GM18868 (cell line): Measurements from ENCODE around the gene MCOLN1.

Experiments used
- ATAC-seq: cut with Tn5 transposase; IDR thresholded peaks from one replicate; pipeline ENCODE4 v1.9.1; 2021; ENCODE audit warnings: mild to moderate bottlenecking, moderate library complexity; ENCODE audit not compliant: unreplicated experiment

The MCOLN1 gene

DNA sequence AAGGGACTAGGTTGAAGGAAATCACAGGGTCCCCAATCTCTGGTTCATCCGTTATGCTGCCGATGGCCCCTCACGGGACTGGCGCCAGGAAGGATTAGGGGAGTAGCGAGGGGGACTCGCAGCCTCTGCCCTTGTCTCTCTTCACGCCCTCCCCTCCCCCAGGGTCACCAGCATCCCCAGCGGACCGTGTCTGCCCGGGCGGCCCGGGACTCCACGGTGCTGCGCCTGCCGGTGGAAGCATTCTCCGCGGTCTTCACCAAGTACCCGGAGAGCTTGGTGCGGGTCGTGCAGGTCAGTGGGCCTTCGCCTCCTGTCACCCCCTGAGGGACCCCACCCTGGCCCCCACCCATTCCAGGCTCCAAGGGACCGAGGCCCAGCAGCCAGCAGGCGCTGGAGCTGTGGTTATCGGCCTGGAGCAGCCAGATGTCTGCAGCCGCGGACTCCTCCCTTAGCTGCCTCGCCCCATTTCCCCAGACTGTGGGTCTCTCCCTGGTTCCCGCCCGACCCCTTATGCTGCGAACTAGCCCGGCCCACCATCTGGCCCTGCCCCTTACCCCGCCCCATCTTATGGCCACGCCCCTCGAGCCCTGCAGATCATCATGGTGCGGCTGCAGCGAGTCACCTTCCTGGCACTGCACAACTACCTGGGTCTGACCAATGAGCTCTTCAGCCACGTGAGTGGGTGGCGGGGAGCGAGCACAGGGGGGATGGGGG is 18.5 kb downstream of the MCOLN1 start:
- ATAC-seq = no peak

DNA sequence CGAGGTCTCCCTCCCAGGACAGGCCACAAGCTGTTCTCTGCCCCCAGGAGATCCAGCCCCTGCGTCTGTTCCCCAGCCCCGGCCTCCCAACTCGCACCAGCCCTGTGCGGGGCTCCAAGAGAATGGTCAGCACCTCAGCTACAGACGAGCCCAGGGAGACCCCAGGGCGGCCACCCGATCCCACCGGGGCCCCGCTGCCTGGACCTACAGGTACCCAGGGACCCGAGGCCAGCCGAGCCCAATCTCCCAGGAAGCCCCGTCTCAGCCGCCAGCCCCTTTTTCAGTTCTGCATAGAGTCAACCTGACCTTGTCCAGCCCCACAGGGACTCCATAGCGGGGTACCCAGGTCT is 19.0 kb downstream of the MCOLN1 start:
- ATAC-seq = no peak

DNA sequence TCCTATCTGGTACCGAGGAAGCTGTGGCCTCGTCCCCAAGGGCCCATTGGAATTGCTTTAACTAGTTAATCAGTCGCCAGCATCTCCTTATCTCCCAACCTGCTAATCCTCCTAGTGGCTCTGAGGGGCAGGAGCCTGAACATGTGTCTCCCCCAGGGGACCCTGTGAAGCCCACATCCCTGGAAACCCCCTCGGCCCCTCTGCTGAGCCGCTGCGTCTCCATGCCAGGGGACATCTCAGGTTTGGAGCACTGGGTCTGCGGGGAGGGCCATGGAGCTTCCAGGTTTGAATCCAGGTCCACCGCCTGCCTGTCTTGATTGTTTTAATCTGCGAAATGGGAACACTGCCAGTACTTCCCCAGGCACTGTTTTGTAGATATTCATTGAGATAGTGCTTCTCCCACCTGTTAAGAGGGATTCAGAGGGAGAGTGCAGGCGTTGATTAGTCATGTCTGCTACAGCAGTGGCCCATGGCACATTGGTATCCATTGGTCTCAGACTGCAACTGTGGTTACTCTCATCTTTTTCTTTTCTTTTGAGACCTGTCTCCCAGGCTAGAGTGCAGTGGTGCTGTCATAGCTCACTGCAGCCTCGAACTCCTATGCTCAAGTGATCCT is 19.5 kb downstream of the MCOLN1 start:
- ATAC-seq = no peak

DNA sequence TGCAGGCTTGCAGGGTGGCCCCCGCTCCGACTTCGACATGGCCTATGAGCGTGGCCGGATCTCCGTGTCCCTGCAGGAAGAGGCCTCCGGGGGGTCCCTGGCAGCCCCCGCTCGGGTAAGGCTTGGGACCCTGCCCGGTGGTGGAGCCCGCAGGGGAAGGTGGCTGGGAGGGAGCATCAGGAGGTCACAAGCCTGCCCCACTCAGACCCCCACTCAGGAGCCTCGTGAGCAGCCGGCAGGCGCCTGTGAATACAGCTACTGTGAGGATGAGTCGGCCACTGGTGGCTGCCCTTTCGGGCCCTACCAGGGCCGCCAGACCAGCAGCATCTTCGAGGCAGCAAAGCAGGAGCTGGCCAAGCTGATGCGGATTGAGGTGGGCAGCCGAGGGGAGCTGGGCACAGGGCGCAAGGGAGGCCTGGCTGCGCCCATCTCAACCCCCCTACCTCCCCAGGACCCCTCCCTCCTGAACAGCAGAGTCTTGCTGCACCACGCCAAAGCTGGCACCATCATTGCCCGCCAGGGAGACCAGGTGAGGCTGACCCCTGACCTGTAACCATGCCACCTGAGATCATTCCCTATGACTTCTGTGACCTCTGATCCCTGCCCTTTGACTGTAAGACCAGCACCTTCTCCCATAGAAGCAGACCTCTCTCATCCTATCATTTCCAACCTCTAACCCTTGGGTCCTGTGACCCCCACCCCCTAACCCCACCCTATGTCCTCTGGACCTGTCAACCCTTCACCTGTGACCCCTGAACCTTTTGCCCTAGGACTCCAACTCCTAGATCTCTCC is 20.3 kb downstream of the MCOLN1 start:
- no peak for ATAC-seq

DNA sequence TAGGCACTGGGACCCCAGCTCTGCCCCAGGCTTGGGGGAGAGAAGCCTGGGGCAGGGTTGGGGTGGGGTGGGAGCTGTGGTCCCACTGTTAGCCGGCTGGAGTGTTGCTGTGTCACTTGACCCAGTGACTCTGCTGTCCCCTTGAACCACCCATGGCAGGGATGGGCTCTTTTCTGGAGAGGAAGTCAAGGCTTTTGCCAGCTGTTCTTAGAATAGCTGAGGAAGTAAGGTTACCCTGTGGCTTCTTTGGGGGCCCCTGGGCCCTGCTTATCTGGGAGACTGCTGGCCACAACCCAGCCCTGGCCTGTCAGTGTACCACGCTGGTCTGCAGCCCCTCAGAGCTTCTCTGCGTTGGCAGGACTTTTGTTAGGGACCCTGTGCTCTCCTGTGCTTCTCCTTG is 22.2 kb downstream of the MCOLN1 start:
- ATAC-seq = no peak

DNA sequence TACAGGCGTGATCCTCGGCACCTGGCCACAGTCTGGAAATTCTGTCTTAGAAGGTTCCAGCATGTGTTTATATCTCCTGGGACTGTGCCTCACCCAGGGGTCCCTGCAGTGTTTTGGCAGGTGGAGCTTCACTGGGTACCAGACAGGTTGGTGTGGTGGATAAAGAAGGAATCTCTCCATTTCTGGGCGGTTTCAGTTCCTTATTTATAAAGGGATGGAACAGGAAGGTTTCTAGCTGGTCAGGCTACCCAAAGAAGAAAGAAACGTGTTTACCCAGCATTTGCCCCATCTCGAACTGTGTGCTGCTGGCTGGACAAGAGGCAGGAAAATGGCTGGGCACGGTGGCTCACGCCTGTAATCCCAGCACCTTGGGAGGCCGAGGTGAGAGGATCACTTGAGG is 22.9 kb downstream of the MCOLN1 start:
- no peak for ATAC-seq

DNA sequence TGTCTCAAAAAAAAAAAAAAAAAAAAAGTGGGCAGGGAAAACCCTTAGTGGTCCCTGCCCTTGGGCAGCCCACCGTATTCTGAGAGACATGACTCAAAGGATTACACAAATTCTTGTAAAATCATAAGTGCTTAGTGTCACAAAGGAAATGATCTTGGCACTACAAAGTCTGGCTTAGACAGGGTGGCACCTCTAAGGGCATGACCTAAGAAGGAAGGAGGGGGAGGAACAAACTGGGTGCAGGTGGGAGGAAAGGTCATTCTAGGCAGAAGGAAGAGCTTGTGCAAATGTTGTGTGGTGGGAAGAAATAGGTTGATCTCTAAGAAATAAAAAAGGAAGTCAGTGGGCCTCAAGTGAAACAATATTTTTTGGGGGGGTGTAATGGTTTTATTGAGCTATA is 23.5 kb downstream of the MCOLN1 start:
- no peak for ATAC-seq

DNA sequence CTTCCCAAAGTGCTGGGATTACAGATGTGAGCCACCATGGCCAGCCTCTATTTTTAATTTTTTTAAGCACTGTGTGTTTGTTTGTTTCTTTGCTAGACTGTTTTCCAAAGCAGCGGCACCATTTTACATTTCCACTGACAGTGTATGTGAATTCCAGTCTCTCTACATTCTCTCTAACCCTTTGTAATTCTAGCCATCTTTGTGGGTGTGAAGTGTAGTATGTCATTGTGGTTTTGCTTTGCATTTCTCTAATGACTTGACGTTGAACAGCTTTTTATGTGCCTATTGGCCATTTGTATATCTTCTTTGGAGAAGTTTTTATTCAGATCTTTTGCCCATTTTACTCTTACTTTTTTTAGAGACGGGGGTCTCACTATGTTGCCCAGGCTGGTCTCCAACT is 24.7 kb downstream of the MCOLN1 start:
- no peak for ATAC-seq

DNA sequence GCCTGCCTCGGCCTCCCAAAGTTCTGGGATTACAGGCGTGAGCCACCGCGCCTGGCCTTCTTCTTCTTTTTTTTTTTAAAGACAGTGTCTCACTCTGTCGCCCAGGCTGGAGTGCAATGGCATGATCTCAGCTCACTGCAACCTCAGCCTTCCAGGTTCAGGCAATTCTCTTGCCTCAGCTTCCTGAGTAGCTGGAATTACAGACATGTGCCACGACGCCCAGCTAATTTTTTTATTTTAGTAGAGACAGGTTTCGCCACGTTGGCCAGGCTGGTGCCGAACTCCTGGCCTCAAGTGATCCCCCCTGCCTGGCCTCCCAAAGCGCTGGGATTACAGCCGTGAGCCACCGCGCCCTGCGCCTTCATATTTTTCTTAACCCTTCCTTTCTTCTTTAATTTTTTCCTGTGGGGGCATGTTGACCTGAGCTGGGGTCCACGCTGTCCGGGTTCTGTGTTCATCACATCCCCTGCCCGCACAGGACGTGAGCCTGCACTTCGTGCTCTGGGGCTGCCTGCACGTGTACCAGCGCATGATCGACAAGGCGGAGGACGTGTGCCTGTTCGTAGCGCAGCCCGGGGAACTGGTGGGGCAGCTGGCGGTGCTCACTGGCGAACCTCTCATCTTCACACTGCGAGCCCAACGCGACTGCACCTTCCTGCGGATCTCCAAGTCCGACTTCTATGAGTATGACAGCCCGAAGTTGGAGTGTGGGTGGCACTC is 27.2 kb downstream of the MCOLN1 start:
- ATAC-seq = no peak

DNA sequence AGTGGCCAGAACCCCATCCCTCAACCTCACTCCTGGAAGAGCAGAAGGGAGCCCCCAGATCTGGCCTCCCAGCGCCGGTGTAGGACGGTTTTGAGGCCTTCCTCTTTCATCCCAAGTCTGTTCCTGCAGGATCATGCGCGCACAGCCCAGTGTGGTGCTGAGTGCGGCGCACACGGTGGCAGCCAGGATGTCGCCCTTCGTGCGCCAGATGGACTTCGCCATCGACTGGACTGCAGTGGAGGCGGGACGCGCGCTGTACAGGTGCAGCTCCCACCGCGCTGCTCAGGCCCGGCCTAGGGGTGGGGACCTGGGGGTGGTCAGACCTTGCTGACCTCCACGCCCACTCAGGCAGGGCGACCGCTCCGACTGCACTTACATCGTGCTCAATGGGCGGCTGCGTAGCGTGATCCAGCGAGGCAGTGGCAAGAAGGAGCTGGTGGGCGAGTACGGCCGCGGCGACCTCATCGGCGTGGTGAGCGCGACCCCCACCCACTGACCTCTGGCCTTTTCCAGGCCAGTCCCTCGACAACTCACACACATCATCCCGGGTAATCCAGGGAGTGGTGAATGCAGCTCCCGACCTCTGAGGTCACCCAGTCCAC is 27.8 kb downstream of the MCOLN1 start:
- no peak for ATAC-seq

DNA sequence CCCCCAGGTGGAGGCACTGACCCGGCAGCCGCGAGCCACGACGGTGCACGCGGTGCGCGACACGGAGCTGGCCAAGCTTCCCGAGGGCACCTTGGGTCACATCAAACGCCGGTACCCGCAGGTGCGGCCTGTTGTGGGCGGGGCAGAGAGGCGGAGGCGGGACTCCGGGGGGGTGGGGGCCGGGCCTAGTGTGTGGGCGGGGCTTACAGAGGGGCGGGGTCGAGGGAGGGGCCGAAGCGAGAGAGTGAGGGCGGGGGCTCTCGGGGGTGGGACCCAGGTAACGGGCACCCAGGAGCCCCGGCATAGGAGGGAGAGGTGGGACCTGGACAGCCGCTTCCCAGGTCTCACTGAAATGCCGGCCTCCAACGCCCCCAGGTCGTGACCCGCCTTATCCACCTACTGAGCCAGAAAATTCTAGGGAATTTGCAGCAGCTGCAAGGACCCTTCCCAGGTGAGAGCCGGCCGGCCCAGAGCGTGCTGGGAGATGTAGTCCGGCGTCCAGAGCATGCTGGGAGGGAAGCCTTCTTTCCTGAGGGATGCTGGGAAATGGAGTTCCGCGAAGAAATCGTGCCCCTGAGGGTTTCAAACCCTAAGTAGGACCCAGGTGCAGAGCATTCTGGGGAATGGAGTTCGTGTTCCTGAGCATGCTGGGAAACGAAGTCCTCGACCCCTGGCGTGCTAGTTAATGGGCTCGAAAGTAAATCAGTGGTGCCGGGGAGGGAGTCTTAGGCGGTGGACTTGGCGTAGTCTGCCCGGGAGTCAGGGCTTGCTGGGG is 28.8 kb downstream of the MCOLN1 start:
- ATAC-seq = no peak

DNA sequence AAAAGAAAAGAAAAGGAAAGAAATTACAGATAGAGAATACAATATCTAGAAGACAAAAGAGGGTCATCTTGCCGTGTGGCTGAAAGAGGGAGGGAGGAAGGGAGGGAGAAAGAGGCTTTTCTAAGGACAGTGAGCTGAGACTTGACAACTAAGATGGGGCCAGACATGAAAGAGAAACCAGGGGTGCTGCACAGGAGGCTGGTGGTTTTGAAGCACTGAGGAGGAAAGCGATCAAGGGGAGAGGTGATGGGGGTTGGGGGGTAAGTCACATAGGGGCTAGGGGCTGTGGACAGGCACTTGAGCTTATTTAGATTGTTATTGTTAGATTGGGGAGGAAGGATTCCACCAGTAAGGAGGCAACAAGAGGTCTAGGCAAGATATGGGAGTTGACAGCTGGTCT is 30.4 kb downstream of the MCOLN1 start:
- no peak for ATAC-seq

DNA sequence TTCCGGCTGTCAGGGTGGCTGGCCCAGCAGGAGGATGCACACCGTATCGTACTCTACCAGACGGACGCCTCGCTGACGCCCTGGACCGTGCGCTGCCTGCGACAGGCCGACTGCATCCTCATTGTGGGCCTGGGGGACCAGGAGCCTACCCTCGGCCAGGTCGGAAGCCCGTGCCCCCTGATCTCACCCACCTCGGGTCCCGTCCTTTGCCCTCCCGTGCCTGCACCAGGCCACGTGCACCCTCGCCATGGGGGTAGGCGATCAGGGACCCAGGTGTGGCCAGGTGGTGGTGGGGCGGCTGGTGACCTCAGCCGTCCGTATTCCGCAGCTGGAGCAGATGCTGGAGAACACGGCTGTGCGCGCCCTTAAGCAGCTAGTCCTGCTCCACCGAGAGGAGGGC is 32.1 kb downstream of the MCOLN1 start:
- no peak for ATAC-seq

DNA sequence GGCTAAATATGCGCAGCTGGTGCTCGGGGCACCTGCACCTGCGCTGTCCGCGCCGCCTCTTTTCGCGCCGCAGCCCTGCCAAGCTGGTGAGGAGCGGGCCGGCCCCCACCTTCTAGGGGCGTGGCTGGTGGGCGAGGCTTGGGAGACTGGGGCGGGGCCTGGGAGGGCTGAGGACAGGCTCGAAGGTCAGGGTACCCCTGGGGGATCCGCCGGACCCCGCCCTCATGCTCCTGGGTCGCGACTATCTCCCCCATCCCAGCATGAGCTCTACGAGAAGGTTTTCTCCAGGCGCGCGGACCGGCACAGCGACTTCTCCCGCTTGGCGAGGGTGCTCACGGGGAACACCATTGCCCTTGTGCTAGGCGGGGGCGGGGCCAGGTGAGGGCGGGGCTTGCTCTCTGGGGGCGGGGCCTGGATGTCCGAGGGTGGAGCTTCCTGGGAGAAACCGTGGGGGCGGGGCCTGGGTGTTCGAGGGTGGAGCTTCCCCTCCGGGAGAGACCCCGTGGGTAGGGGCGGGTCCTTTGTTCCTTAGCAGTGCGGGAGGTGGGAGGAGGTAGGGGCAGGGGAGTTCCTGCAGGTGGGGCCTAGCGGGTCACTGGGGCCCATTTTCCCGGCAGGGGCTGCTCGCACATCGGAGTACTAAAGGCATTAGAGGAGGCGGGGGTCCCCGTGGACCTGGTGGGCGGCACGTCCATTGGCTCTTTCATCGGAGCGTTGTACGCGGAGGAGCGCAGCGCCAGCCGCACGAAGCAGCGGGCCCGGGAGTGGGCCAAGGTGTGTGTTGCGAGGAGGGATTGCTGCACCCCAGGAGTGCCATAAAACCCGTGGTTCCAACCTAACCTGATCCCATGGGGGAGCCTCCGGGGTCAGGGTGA is 32.8 kb downstream of the MCOLN1 start:
- no peak for ATAC-seq

DNA sequence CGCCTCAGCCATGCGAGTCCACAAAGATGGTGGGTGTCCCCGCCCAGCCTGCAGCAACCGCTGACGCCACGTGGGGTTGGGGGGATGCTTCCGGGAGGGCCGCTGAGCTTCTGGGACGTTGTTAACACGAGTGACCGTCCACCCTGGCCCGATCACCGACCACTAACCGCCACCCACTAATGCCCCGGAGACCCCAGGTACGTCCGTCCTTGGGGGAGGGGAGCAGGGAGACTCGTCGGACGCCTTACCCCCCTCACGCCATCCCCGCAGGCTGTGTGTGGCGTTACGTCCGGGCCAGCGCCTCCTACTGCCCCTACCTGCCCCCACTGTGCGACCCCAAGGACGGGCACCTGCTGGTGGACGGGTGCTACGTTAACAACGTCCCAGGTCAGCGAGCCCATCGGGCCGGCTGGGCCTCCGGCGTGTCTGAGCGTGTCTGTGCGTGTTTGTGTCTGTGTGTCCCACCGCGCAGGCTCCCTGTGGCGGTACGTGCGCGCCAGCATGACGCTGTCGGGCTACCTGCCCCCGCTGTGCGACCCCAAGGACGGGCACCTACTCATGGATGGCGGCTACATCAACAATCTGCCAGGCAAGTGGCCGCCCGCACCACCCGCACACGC is 34.4 kb downstream of the MCOLN1 start:
- no peak for ATAC-seq

DNA sequence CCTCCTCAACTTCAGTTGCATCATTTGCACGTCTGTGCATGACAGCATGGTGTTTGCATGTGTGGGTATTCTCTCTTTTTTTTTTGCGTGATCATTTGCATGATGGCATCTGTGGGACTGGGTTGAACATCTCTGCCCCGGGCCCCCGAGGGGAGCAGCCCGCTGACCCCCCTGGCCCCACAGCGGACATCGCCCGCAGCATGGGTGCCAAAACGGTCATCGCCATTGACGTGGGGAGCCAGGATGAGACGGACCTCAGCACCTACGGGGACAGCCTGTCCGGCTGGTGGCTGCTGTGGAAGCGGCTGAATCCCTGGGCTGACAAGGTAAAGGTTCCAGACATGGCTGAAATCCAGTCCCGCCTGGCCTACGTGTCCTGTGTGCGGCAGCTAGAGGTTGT is 36.2 kb downstream of the MCOLN1 start:
- no peak for ATAC-seq

DNA sequence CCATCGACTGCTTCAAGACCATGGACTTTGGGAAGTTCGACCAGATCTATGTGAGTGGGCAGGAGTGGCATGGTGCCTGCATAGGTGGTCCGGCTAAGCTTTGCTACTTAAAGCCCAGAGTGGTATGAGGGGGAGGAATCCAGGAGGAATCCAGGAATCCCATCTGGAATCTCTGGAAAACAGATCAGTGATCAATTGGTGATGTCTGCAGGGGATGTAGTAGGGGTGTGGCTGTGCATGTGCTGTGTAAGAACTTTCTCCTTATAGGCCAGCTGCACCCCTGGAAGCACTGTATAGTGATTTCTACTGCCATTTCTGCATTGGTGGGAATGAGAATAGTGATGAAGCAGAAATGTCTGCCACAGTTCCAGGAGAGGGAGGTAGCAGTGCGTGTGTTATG is 36.7 kb downstream of the MCOLN1 start:
- ATAC-seq = no peak

DNA sequence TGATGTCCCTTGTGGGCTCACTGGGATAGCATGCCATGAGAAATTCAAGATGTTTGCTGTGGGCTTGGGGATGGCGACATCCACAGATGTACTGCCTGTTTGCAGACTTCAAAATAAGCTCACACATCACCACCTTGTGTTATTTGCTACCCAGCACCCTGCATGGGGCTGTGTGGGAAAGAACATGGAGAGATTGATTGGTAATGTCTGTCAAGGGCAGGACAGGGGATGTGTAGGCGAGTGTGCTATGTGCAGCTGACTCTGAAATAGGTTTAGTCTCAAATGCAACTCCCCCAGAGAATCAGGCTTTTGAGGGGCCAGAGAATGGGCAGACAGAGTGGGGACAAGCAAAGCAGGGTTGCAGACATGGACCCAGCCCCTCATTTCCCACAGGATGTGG is 37.8 kb downstream of the MCOLN1 start:
- ATAC-seq = no peak

DNA sequence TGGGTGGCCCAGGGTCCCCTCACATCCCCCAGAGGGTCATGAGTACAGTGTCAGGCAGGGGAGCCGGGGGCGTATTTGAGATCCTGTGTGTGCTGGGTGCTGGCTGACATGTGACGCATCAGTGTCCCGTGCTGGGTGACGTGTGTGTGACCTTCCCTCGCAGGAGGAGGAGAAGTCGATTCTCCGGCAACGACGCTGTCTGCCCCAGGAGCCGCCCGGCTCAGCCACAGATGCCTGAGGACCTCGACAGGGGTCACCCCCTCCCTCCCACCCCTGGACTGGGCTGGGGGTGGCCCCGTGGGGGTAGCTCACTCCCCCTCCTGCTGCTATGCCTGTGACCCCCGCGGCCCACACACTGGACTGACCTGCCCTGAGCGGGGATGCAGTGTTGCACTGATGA is 38.9 kb downstream of the MCOLN1 start:
- no peak for ATAC-seq
